Measurements from ENCODE around the gene FOXQ1. TPM values are rescaled to one million over a fixed set of nuclear protein-coding genes. Genes with fewer than 3 reads are reported as not detected.

The FOXQ1 gene
- total RNA-seq, 1 donor from 2014 or later: 27.9 TPM

DNA sequence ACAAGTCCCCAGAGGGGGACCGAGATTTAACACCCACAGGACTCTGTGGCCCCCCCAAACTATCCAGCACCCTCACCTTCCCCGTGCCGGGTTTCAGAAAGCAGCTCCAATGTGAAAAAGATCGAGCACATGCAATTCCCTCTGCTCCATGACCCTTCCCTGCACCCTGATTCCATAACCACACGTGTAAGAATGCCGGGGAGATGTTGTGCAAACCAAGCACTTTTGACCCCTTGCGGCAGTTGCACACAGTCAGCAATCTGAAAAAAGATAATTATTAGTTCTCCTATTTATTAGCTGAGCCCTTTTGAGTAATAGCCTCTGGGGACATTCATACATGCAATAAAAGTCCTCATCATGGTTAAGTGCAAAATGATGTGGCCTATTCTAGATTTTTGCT is 13.0 kb downstream of the FOXQ1 start:
- DNase-seq (ENCODE audit: extremely low spot score, unreplicated experiment): no peak
- Mint-ChIP-seq H3K36me3 (no peaks in the 10 kb centered on the region), H3K4me3 (no peak overlapping the region), H3K4me1 (ENCODE audit: unreplicated experiment) (peaks cover 11% of the 10 kb centered on the region), H3K27me3 (peaks cover 29% of the 10 kb centered on the region), H3K27ac (no peak overlapping the region), H3K9me3 (no peaks in the 10 kb centered on the region)
- TF ChIP-seq, protein P1, sequence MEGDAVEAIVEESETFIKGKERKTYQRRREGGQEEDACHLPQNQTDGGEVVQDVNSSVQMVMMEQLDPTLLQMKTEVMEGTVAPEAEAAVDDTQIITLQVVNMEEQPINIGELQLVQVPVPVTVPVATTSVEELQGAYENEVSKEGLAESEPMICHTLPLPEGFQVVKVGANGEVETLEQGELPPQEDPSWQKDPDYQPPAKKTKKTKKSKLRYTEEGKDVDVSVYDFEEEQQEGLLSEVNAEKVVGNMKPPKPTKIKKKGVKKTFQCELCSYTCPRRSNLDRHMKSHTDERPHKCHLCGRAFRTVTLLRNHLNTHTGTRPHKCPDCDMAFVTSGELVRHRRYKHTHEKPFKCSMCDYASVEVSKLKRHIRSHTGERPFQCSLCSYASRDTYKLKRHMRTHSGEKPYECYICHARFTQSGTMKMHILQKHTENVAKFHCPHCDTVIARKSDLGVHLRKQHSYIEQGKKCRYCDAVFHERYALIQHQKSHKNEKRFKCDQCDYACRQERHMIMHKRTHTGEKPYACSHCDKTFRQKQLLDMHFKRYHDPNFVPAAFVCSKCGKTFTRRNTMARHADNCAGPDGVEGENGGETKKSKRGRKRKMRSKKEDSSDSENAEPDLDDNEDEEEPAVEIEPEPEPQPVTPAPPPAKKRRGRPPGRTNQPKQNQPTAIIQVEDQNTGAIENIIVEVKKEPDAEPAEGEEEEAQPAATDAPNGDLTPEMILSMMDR (conservative IDR thresholded peaks at IDR 0.05): no peak

DNA sequence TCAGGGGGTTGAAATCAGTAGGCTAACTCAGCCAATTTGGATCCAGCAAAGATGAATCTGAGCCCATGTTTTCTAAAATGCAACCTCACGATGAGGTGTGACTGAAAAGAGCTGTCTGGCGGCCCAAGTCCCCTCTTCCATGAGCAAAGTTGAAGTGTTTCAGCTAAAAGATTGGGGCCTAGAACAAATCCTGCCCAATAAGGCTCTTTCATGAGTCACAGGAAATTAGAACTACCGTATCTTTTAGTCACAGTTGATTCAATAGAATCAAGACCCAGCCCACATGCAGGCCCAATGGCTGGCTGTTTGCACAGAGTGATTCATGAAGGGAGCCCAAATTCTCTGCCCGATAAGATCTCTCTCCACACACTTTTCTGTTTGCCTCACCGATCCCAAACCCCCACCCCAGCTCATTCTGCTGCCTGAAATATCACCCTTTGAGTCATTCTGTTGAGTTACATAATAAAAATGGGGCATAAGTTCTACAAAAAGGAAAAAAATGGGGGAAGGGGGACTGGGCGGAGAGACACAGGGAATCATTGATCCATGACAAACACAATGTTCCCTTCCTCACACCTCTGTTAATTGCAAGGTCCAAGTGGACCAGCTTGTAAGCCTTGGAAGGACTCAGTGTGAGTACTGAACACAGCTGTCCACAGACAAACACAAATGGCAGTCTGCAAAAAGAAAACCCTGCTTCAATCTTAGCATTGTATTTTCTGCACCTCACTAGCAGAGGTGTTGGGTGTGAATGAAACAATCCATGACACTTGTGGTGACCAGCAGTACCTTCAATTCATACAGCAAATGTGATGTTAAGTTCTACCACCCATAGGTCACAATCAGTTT is 13.8 kb downstream of the FOXQ1 start:
- H3K9me3 Mint-ChIP-seq: no peaks in the 10 kb centered on the region
- no peaks in the 10 kb centered on the region for H3K36me3 Mint-ChIP-seq
- H3K4me1 Mint-ChIP-seq (ENCODE audit: unreplicated experiment): peaks cover 11% of the 10 kb centered on the region
- TF ChIP-seq, protein P1 (conservative IDR thresholded peaks at IDR 0.05): no peak
- no peak overlapping the region for H3K4me3 Mint-ChIP-seq
- H3K27me3 Mint-ChIP-seq: peaks cover 29% of the 10 kb centered on the region
- DNase-seq (ENCODE audit: extremely low spot score, unreplicated experiment): no peak
- no peak overlapping the region for H3K27ac Mint-ChIP-seq

DNA sequence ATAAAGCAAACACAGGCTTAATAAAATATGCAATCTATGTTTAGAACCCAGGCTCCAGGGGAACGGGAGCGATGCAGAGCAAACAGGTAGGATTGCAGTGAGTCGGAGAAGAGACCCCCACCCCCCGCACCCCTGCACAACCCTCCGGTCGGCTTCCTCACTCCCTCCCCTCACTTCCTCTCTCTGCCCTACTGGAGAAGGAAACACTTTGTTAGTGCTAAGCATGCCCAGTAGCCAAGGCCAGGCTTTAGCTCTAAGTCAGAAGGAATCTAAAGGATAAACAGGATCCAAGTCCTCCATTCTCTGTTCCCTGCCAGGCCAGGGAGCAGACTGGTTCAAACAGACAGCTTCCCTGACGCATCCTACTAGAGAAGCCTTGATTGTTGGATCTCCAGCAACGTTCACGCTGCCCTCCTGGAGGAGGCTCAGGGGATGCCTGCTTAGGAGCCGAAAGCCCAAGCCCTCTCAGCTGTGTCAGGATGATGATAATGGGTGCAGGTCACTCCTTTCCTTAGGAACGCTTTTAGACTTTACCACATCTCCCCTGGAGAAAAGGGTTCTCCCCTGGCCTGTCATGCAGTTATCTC is 14.7 kb downstream of the FOXQ1 start:
- H3K27ac Mint-ChIP-seq: no peak overlapping the region

DNA sequence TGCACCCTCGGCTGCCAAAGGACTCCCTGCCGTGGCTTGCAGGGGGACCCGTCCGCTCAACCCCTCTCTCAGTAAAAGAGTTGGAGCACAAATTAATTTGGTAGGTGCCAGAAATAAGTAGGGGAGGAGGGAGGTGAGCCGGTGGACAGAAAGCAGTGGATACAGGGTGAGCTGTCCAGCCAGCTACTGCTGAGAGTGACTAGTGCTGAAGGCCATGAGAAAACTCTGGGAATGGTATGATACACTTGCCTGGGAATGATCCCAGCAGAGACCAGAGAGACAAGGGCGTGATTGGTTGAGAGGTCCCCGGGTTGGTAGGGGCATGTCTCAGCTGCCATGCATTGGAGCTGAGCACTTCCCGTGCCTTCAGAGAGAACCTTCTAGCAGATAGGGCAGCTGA is 15.7 kb downstream of the FOXQ1 start:
- Mint-ChIP-seq H3K27ac (no peak overlapping the region), H3K4me3 (no peak overlapping the region), H3K4me1 (ENCODE audit: unreplicated experiment) (peaks cover under 1% of the 10 kb centered on the region), H3K27me3 (peaks cover 21% of the 10 kb centered on the region), H3K9me3 (no peaks in the 10 kb centered on the region), H3K36me3 (no peaks in the 10 kb centered on the region)
- TF ChIP-seq, protein P1 (conservative IDR thresholded peaks at IDR 0.05): no peak
- no peak for DNase-seq (ENCODE audit: extremely low spot score, unreplicated experiment)

More for the DNA sequence above, 14.7 kb downstream of the FOXQ1 start:
- H3K9me3 Mint-ChIP-seq: no peaks in the 10 kb centered on the region
- TF ChIP-seq, protein P1 (conservative IDR thresholded peaks at IDR 0.05): no peak
- no peaks in the 10 kb centered on the region for H3K36me3 Mint-ChIP-seq
- DNase-seq (ENCODE audit: extremely low spot score, unreplicated experiment): no peak
- peaks cover 29% of the 10 kb centered on the region for H3K27me3 Mint-ChIP-seq
- H3K4me3 Mint-ChIP-seq: no peak overlapping the region
- peaks cover 10% of the 10 kb centered on the region for H3K4me1 Mint-ChIP-seq (ENCODE audit: unreplicated experiment)

DNA sequence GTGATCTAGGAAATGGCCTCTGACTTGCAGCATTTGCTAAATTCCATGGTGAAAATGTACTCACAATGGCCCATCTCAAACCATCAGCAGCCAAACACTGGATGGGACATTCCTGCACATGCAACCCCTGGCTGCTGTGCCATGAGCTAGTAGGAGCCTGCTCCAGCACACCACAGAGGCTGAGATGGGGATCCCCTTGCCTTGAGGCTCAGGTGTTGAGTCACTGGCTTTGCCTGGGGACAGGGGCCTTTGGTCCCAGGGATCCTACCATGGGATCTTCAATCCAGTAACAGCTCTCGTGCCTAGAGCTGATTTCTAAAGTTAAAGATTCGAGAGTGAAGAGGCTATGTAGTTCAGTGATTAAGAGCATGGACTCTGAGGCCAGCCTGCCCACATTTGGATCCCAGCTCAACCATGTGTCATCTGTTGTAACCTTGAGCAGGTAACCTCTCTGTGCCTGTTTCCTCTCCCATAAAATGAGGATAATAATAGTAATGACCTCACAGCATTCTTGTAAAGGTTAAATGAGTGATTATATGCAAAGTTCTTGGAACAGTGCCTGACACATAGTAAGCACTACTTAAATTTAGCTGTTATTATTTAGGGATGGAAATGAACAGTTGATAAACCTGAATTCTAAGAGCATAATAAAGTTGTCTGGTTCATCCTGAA is 16.4 kb downstream of the FOXQ1 start:
- no peak overlapping the region for H3K4me3 Mint-ChIP-seq
- H3K27ac Mint-ChIP-seq: no peak overlapping the region
- H3K9me3 Mint-ChIP-seq: no peaks in the 10 kb centered on the region
- H3K36me3 Mint-ChIP-seq: no peaks in the 10 kb centered on the region
- peaks cover 22% of the 10 kb centered on the region for H3K27me3 Mint-ChIP-seq
- TF ChIP-seq, protein P1 (conservative IDR thresholded peaks at IDR 0.05): no peak
- DNase-seq (ENCODE audit: extremely low spot score, unreplicated experiment): no peak
- no peaks in the 10 kb centered on the region for H3K4me1 Mint-ChIP-seq (ENCODE audit: unreplicated experiment)

All from type B pancreatic cell (in vitro differentiated cells).